NCI-H2107 treated with DMSO at 0.1 percent for 48 hours (cell line): Measurements from ENCODE around the gene TBC1D28.
"Not testable (repeated sequence)": the region's sequence is repeated elsewhere in the genome, so short reads cannot be mapped to it uniquely, and the experiment has no call there.

Experiments
- DNase-seq: peaks from one replicate; lab custom pipeline; 2025; ENCODE audit not compliant: unreplicated experiment; lab: John Stamatoyannopoulos, UW

TBC1D28 gene

DNA sequence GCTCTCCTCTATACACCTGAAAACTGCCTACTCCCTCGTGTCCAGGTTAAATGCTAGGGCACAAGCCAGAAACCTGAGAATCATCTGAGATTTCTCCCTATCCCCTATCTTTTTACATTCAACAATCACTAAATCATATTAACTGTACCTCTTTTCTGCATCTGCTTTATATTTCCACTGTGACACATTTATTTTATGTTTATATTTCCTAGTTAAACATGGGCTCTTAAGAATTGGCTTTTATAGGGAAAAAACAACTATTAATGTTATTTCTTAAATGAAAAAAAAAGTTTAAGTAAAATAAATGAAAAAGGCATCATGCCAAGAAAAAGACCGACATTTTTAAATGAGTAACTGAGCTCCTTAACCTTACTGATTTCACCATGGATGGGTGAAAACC, 26.6 kb downstream of the TBC1D28 start:
- not testable (repeated sequence) for DNase-seq

DNA sequence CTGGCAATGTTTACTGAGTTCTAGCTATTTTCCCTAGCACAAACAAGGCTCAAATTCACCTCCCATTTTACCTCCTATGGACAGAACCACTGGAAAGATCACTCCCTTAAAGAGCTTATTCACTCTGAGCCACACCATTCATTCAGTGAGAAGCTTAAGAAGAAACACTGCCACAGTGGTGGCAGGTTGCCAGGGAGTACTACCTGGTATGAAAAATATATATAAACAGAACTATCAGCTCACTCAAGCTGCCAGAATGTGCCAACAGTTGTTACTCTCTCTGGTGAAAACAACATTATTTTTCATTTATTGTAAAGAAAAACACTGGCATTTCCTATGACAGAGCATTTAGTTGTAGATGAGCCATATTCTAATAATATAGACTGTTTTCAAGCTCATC, 31.2 kb downstream of the TBC1D28 start:
- not testable (repeated sequence) for DNase-seq

DNA sequence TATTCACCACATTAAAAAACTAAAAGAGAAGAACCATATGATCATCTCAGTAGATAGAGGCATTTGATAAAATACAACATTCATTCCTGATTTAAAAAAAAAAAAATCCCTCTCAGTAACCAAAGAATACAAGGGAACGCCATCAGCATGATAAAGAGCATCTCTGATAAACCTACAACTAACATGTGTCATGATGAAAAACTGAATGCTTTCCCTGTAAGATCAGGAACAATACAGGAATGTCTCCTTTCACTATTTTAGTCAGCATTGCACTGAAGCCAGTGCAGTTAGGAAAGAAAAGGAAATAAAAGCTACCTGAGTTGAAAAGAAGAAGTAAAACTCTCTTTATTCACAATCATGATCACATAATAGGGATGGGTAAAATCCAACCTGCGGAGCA, 51.1 kb downstream of the TBC1D28 start:
- not testable (repeated sequence) for DNase-seq
